Right lobe of liver (tissue), 4 donors: Measurements from ENCODE around the gene GPR3.

Experiments
- POLR2A ChIP-seq: fragments of 450-650 bp; IDR thresholded peaks from one replicate; pipeline ENCODE4 v1.6.1; 2017; ENCODE audit warnings: antibody characterized with exemption, mild to moderate bottlenecking
- TF ChIP-seq, protein P1 (sequence below), 4 donors: fragments of 200-600 bp in 3 of 4; fragments of 450-650 bp in 1 of 4; IDR thresholded peaks; one replicate each; pipeline versions ENCODE4 v1.5.1 to v1.8.0; 2016 to 2022; ENCODE audit warnings: antibody characterized with exemption in 4 of 4, mild to moderate bottlenecking in 2 of 4
- donor health status: DM: no; HTN: no; CAD: no.
- donor health status: DM: no; HTN: no; CAD: no.
- donor health status: DM: no; HTN: yes; CAD: no.

DNA sequence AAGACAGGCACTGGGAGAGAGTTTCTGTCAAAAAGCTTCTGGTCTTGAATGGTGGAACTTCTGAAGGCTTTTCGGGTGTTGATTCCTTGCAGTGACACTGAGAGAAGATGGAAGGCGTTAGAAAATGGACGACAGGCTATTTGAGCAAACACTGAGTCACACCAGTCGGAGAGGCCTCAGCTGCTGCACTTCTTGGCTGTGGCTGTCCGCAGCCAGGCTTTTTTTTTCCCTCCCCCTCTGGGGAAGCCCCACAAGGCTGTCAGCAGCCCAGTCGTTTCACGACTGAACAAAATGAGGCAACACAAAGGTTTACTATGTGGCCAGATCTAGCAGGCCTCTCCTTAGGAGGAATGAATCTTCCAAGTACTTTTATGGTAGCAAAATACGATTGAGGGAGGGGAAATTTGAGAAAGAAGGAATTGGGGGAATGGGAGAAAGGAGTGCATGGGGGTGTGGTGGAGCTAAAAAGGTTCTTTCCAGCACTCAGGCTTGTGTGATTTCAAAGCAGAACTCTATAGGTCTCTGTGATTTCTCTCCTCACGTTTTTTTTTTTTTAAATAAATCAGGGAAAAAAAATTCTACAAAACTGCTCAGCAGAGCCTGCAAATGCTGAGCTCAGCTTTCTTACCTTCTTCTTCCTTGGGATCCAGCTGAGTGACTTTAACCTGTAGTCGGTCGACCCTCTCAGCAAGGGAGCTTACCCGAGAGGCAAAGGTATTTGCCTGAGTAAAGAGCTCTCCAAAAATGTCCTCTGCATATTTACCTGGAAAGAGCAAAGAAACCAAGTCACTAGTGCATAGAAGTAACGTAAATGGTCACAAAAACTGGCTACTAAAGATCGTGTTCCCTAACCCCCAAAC, 26.1 kb downstream of the GPR3 start:
- TF ChIP-seq POLR2A, result no peak
- TF ChIP-seq, protein P1, sequence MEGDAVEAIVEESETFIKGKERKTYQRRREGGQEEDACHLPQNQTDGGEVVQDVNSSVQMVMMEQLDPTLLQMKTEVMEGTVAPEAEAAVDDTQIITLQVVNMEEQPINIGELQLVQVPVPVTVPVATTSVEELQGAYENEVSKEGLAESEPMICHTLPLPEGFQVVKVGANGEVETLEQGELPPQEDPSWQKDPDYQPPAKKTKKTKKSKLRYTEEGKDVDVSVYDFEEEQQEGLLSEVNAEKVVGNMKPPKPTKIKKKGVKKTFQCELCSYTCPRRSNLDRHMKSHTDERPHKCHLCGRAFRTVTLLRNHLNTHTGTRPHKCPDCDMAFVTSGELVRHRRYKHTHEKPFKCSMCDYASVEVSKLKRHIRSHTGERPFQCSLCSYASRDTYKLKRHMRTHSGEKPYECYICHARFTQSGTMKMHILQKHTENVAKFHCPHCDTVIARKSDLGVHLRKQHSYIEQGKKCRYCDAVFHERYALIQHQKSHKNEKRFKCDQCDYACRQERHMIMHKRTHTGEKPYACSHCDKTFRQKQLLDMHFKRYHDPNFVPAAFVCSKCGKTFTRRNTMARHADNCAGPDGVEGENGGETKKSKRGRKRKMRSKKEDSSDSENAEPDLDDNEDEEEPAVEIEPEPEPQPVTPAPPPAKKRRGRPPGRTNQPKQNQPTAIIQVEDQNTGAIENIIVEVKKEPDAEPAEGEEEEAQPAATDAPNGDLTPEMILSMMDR (IDR thresholded peaks at IDR 0.05), result no peak
